SK-N-SH treated with all-trans-retinoic acid at 6 μM for 48 hours (cell line): ENCODE results near the gene TTC3.

Source experiments
- PATZ1 ChIP-seq: fragments of 250-450 bp; sonication (Bioruptor Pico); IDR thresholded peaks from 2 replicates; pipeline ENCODE4 v1.8.0; 2020; ENCODE audit warnings: mild to moderate bottlenecking, moderate library complexity, borderline replicate concordance
- RARB ChIP-seq: fragments of 250-450 bp; sonication (Bioruptor Pico); IDR thresholded peaks from 2 replicates; pipeline ENCODE4 v1.8.0; 2021; ENCODE audit warnings: mild to moderate bottlenecking, moderate library complexity
- TOX ChIP-seq: fragments of 250-450 bp; sonication (Bioruptor Pico); IDR thresholded peaks from 2 replicates; pipeline ENCODE4 v1.8.0; 2021; ENCODE audit warnings: mild to moderate bottlenecking, moderate library complexity, borderline replicate concordance
- ZFP30 ChIP-seq: fragments of 450-650 bp; formaldehyde crosslinking; IDR thresholded peaks from 2 replicates; pipeline ENCODE4 v1.5.0; 2022; ENCODE audit warnings: mild to moderate bottlenecking, moderate library complexity
- ZNF565 ChIP-seq: fragments of 450-650 bp; formaldehyde crosslinking; conservative IDR thresholded peaks from 2 replicates; pipeline ENCODE4 v1.5.0; 2020; ENCODE audit warnings: low read depth, mild to moderate bottlenecking, moderate library complexity

GRCh38 chr21:37200641-37201480 lies 127.8 kb downstream of the TTC3 start:
- no peak for TF ChIP-seq ZNF565 (CRISPR knock-in tag)
- TF ChIP-seq TOX: no peak
- TF ChIP-seq PATZ1 (CRISPR knock-in tag): no peak
- no peak for TF ChIP-seq RARB (CRISPR knock-in tag)
- TF ChIP-seq ZFP30 (CRISPR knock-in tag): no peak
